GM21723 (cell line): ENCODE measurements around the gene PADI1.

Experiments used
- ATAC-seq: cut with Tn5 transposase; IDR thresholded peaks from one replicate; pipeline ENCODE4 v1.9.1; 2021; ENCODE audit warnings: mild to moderate bottlenecking, moderate library complexity; ENCODE audit not compliant: unreplicated experiment

The PADI1 gene

DNA sequence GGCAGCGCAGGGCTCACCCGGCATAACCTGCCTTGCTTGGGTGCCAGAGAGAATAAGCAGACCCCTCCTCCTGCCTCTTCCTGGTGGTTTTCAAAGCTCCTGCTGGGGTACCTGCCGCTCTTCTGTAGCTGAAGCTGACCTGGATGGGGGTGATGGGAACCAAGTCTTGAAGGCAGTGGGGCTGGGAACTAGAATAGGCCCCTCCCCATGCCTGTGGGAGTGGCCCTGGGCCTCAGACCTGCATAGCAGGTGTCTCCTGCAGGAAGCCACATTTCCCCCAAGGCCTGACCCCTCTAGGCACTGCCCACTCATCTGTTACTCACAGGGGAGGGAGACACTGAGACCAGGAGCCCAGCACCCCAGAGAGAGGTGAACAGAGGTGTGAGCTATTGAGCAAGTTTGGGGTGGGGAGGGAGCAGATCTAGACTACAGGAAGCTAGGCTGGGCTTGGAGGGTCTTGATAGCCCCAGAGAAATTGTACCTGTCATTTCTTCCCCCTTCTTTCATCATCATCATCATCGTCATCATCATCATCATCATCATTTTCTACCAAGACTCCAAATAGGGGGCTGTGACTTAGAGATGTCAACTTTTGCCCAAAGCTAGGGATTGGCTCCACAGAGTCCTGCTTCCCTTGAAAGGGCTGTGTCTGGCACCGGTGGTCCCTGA, 10.1 kb downstream of the PADI1 start:
- no peak for ATAC-seq

DNA sequence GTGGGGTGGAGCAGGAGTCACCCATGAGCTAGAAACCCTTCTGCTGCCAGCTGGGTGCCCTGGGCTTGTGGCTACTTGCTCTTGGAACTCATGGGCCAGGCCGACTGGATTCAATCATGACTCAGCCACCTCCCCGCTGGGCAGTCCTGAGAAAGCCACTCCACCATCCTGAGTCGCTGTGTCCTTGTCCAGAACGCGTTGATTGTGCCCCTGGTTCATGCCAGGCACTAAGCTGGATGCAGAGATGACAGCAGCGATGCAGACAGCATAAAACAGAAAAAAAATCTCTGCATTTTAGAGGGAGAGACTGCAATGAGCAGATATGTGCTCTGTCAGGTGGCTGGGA, 10.6 kb downstream of the PADI1 start:
- ATAC-seq, result no peak

DNA sequence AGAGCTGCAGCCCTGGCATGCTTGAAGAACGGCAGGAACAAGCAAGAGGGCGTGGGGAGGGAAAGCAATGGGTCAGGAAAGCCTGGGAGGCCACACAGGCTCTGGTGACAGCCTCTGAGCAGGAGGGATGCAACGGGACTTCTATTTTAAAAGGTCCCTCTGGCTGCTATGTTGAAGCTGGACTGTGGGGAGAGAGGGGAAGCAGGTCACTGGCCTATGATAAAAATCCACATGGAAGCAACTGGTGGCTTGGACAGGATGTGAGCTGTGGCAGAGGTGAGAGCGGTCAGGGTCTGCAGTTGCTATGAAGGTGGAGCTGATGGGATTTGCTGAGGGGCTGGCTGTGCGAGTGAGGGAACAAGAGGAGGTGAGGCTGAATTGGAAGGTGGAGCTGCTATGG, 11.2 kb downstream of the PADI1 start:
- no peak for ATAC-seq

DNA sequence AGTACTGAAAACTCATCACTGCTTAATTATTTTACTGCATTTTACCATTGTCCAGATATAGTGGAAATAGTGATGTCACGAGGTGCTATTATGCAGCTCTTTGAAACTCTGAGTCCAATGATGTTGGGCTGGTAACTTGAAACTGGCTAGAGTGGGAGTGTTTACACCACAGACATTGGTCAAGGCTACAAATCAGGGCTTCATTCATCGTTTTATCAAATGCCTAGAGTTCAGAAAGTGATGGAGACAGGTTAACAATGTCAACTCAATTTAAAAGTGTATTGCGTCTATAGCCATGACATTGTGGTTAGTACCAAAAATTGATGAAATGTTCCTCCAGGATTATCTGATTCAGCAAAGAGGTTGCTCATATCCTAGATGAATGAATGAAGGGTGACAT, 12.7 kb downstream of the PADI1 start:
- no peak for ATAC-seq

DNA sequence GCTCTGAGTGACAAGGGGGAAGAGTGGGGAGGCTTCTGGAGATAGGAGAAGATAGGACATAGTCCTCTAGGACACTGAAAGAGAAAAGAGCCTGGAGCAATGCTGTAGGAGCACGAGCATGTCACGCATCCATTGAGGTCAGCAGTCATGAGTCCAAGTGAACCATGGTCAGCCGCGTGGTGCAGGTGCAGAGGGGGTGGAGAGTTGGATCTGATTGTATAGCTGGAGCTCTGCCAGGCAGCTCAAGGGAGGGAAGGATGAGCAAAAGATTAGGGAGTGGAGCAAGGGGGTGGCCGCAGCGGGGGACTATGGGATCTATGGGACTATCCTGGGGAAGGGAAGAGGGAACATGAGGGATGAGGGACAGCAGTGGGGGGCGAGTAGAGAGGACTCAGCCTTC, 14.0 kb downstream of the PADI1 start:
- no peak for ATAC-seq

DNA sequence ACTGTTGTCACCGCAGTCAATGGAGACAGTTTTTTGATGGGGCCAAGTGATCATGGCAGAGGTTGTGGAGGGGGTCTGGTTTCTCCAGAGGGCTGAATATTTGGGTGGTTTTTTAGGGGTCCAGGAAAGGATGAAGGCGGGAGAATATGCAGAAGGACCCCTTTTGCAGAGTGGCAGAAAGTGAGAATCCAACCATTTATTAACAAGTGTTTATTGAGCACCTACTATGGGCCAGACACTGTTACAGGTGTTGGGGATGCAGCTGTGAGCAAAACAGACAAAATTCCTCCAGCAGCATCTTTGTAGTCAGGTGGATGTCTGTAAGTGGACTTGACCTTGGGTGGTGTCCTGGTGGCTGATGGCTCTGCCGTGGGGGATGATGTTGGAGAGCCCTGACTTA, 15.4 kb downstream of the PADI1 start:
- ATAC-seq, result no peak

DNA sequence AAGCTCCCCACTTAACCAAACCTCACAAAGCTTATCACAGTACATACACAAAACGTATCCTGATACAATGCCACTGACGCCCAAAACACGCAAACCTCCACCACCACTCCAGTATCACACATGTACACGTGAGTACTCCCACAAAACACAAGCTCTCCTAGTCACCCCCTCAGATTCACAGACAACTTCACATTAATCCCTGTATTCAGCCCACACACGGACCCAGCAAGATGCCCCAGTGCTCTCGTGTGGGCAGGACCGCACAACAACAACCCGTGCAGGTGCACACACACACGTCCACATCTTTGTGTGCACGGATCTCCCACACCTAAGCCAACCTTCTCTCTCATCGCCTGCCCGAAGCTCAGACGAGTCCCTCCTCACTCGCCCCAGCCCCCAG, 17.6 kb downstream of the PADI1 start:
- no peak for ATAC-seq

DNA sequence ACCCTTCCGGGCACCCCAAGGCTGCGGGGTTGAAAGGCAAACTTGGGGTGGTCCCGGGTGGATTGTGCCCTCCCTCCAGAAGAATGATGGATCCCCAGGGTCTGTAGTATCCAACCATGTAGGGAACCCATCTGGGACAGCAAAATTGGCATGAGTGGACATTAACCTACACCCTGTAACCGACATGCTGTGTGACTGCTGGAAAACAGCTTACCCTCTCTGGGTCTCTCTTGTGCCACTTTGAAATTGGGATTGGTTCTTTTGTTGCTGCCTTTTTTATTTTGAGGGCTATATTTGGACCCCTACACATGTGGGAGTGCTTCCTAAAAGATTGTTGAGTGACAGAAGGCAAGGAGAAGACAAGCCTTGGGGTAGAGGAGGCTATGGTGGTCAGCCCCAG, 19.5 kb downstream of the PADI1 start:
- no peak for ATAC-seq

DNA sequence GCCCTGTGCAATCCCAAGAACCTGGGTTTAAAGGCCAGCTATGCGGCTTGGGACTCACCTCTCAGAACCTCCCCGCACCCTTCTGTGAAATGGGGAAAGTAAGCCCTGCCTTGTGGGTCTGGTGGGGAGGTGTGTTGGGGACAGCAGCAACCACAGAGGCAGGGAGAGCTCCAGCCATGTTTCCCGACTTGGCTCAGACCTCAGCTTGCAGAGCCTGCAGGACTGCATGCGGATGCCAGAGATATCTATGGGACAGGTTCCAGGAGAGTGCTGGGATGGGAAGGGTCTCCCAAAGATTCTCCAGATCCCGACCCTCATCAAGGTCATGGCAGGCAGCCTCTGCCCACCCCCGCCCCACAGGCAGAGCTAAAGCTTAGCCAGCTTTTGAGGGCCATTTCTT, 20.2 kb downstream of the PADI1 start:
- ATAC-seq, result no peak

DNA sequence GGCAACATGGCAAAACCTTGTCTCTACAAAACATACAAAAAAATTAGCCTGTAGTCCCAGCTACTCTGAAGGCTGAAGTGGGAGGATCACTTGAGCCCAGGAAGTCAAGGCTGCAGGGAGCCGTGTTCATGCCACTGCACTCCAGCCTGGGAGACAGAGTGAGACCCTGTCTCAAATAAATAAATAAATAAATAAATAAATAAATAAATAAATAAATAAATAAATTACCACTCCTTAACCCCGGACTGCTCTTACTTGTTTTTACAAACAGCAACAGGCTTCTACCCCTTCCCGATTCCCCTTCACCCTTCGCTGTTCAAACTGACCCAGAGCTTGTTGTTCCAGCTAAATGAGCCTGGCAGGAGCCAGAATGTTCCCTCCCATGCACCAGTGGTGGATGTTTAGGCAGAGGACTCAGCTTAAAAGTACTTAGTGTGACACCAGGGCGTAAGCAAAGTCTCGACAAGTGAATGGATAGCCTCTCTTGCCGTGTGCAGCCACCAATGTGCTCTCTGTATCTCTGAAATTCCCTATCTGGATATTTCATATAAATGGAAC, 22.5 kb downstream of the PADI1 start:
- ATAC-seq, result no peak

DNA sequence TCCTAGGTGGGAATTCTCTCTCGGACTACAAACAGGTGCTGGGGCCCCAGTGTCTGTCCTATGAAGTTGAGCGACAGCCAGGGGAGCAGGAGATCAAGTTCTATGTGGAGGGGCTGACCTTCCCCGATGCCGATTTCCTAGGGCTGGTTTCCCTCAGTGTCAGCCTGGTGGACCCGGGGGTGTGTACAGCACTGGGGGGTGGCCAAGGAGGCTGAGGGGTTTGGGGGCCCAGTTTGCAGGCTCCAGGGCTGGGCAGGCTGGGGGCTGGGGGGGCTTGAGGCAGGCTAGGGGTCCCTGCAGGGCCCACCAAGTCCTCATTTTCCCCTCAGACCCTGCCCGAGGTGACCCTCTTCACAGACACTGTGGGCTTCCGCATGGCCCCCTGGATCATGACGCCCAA, 23.7 kb downstream of the PADI1 start:
- no peak for ATAC-seq

DNA sequence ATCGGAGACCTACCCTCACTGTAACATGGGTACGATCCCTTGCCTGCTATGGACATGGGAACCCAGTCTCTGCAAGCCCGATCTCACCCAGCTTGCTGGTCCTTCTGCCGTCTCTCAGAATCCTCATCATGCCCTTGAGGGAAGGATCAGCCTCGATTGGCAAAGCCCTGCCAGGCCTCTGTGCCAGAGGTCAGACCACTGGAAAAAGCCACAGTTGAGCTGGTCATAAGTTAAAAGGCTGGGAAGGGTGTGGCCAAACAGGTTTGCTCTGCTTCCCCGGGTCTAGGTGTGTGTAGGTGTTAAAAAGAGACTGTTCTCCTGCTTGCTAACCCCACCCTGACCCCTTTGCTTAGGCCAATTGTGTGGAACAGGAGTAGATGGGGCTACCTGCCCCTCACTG, 24.5 kb downstream of the PADI1 start:
- no peak for ATAC-seq

DNA sequence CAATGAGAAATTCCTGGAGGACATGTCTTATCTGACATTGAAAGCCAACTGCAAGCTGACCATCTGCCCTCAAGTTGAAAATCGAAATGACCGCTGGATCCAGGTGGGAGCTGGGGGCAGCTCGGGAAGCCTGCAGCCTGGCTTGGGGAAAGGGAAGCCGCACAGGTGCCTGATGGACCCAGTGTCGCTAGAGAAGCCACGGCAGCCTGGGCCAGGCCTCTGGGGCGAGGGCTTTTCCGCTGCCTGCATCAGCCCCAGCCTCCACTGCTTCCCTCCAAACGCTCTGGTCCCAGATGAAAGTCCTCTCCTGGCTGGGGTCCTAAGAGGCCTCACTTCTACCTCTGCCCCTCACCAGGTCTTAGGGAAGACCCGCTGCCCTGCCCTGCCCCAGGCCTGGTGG, 25.2 kb downstream of the PADI1 start:
- ATAC-seq, result no peak

DNA sequence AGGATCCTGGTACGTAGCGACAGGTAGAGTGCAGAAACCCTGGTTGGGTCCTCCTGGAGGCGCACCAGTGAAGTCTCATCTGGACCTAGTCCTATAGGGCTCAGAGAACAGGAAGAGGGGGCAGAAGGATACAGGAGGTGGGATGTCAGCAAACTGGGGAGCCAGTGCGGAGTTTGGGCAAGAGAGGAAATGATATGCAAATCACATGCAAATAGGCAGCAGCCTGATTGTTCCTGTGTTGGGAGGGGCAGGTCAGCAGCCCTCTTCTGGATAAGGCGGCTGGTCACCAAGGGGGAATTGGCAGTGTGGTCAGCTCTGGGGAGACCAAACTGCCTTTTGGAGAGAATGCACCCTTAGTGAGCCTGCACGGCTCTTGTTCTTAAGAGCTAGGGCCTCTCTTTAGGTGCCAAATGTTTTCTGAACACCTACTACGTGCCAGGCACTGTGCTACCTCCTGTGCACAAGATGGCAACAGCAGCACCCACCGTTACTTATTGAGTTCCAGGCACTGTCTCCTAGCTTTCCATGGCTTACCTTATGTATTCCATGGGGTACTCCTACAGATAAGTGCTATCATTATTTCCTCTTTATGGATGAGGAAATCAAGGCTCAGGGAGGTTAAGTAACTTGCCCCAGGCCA, 25.9 kb downstream of the PADI1 start:
- no peak for ATAC-seq

DNA sequence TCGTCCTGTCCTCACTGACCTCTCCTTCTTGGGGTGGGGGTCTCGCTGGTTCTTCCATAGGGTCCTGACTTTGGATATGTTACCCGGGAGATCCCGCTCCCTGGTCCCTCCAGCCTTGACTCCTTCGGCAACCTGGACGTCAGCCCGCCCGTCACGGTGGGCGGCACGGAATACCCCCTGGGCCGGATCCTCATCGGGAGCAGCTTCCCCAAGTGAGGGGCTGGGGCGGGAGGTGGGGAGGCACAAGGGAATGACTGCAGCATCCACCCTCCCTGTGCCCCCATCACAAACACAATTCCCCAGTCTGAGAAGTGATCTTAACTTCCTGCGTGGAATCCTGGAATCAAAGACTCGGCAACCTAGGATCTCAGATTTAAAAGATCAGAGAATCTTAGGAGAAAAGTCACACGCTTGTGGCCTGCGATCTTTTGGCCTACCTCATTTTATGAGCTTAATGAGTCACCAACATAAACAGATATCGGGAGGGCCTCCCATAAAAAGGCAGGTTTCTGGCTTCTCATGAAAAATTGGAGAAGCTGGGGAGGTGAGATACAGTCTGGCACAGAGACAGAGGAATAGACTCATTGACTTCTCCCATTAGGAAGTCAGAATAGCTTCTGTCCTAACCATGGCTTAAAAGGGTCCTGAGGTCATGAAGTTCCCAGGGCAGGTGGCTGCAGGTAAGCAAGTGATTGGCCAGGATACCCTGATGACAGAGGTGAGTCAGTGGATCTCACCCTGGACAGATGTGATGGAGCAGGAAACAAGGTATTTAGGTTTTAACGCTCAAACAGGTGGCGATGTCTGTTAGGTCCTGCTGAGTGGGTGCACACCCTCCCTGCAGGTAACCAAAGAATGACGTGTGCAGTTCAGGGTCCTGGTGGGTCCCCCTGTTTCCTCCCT, 28.1 kb downstream of the PADI1 start:
- no peak for ATAC-seq

DNA sequence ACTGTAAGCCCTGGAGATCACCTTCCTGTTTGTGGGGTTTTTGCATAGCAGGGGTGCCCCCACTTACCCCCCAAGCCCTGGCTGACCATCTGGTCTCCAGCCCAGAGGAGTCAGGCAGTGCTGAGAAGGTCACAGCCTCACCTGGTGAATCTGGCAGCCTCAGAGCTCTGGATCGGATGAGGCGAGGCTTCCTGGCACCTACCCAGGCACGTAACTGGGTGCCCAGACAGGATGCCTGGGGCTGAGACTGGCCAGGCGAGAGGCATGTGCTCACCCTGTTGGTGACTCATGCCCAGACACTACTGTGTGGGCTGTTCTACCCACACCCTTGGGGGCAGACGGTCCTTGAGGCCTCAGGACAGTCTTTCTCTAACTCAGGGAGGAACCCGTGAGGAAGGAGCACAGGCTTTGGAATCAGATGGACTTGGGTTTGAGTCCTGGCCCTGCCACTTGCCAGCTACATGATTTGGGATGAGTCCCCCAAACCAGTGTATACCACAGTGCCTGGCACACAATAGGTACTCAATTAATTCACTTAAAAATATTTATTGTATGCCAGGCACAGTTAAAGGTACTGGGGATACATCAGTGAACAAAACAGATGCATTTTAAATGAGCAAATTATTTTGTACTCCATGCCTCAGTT, 28.9 kb downstream of the PADI1 start:
- no peak for ATAC-seq

DNA sequence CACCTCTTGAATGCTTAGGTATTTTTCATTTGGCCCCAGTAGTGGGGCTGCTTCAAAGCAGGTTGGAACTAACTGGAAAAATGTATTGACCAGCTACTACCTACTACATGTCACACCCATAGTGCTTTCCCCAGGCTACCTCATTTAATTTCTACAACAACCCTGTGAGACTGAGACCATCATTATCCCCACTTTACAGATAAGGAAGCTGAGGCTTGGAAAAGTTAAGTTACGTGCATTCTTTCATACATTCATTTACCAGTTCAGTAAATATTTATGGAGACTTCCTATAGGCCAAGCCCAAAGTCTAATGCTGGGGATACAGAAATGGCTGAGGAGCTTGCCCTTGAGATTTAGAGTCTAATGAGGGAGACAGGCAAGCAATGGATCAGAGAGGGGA, 29.5 kb downstream of the PADI1 start:
- no peak for ATAC-seq

DNA sequence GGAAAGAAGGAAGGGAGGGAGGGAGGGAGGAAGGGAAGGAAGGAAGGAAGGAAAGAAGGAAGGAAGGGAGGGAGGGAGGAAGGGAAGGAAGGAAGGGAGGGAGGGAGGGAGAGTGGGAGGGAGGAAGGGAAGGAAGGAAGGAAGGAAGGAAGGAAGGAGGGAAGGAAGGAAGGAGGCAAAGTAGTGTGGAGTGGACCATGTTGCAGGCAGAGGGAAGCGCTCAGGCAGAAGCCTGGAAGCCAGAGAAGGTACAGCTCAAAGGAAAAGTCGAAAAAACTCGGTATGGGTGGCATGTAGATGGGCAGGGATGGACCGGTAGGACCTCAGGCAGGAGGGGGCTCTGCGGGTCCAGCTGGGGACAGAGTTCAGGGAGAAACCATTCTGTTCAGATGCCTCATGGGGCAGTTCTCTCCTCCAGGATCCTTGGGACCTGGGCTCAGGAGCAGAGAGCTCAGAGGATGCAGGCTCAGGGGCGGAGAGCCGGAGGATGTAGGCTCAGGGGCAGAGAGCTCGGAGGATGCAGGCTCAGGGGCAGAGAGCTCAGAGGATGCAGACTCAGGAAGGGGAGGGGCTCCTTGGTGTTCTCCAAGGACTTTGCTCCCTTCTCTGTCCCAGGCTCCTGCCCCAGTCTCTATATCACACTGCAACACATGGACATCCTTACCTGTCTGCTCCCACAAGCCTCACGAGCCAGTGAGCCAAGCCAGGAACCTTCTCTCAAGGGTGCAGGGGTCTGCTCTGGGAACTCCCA, 30.4 kb downstream of the PADI1 start:
- no peak for ATAC-seq

DNA sequence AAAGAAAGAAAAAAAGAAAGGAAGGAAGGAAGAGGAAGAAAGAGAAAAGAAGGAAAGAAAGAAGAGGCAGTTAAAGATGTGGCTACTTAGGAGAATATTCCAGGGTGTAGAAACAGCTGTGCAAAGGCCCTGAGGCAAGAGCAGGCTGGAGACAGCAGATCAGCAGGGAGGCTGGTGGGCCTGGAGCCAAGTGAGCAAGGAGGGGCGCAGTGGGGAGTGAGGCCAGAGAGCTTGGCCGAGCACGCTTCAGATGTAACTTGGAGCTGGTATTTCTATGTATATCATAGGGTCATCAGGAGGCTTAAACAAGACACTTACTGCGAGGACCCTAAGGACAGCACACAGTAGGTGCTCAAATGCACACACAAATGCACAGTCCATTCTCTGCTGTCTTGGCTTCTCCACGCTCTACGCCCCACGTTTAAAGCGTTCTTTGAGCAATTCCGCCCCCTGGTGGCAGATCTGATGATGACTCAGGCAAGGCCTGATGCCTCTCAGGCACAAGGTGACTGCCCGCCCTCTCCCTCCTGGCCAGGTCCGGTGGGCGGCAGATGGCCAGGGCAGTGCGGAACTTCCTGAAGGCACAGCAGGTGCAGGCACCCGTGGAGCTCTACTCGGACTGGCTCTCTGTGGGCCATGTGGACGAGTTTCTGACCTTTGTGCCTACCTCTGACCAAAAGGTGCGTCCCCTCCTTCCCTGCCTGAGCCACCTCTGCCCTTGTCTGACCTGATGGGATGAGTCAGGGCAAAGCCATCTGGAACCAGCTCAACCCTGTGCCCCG, 32.0 kb downstream of the PADI1 start:
- peak; percentile 52 for ATAC-seq

DNA sequence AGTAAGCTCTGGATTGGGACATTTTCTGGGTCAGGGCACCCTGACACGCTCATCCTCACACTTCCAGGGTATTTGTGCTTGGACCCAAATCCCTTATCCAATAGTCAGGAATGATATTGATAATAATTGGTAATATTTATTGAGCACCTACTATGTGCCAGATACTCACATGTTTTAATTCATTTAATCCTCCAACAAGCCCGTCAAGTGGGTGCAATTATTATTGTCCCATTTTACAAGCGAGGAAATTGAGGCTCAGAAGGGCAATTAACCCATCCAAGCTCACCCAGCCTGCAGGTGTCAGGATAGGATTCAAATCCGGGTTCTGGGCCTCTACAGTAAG, 32.6 kb downstream of the PADI1 start:
- no peak for ATAC-seq
